HCT116 (cell line): Measurements from ENCODE around the gene GOLGA2. TPM values are rescaled to one million over a fixed set of nuclear protein-coding genes. Genes with fewer than 3 reads are reported as not detected.

ENCODE experiments used
- ATAC-seq: fragments of 200-7000 bp; cut with Tn5 transposase; 2 replicates; pipeline ENCODE4 v1.9.1; 2020; ENCODE audit warnings: mild to moderate bottlenecking, moderate library complexity
- BruUV-seq: library from RNA; stranded (reverse); fragments of 400-500 nt; replicated peaks from 2 replicates; lab custom pipeline; 2021; lab: Mats Ljungman, UMichigan
- CTCF ChIA-PET: fragments of 300-600 bp; sonication (Branson Sonifier 250); formaldehyde crosslinking; loops from one replicate; lab custom pipeline; 2021; ENCODE audit warnings: antibody characterized with exemption; lab: Charles Lee
- POLR2A ChIA-PET: fragments of 300-600, 350-600 bp; sonication (Branson Sonifier 250); formaldehyde crosslinking; loops from one replicate; lab custom pipeline; 2021; ENCODE audit warnings: antibody characterized with exemption; lab: Charles Lee
- RAD21 ChIA-PET, 2 experiments: fragments of 300-600 bp; sonication (Branson Sonifier 250); formaldehyde crosslinking; loops; one replicate each; lab custom pipeline; 2023; ENCODE audit warnings: low total read pairs in 2 of 2; ENCODE audit not compliant: uncharacterized antibody in 2 of 2, unreplicated experiment in 2 of 2, low non-redundant PET in 1 of 2; lab: Charles Lee
- DNase-seq: peaks from one replicate; pipeline ENCODE4 v3.0.0-alpha.2; 2010; ENCODE audit warnings: low read depth, low spot score
- H2AFZ ChIP-seq: fragments of 200-600 bp; shearing (Covaris generic), sonication (generic); 2 replicates; pipeline ENCODE4 v1.6.1; 2017; ENCODE audit warnings: low read depth, mixed run types, mixed read lengths, antibody characterized with exemption, low read length; ENCODE audit not compliant: poor library complexity, severe bottlenecking
- H3K27ac ChIP-seq: 2 replicates; pipeline ENCODE4 v1.5.1; 2012; ENCODE audit warnings: low read depth, low read length
- H3K27me3 ChIP-seq: fragments of 200-600 bp; sonication (generic); 2 replicates; pipeline ENCODE4 v1.6.1; 2016; ENCODE audit warnings: mixed run types, low read length, mixed read lengths; ENCODE audit not compliant: insufficient read depth
- H3K36me3 ChIP-seq, 2 experiments: fragments of 200-500 bp in 1 of 2; fragments of 200-600 bp in 1 of 2; sonication (Bioruptor generic) in 1 of 2; sonication (generic) in 1 of 2; 2 replicates each; pipeline versions ENCODE4 v1.5.1 to v1.6.1; 2014 to 2016; ENCODE audit warnings: low read length in 2 of 2, inconsistent platforms in 1 of 2, mixed read lengths in 1 of 2, mixed run types in 1 of 2; ENCODE audit not compliant: insufficient read depth in 2 of 2, control insufficient read depth in 1 of 2
- H3K4me1 ChIP-seq, 2 experiments: fragments of 200-600 bp in 1 of 2; sonication (generic) in 1 of 2; 2 replicates each; pipeline versions ENCODE4 v1.5.1 to v1.6.1; 2012 to 2017; ENCODE audit warnings: low read length in 2 of 2, inconsistent platforms in 1 of 2, mild to moderate bottlenecking in 1 of 2, mixed read lengths in 1 of 2, mixed run types in 1 of 2, moderate library complexity in 1 of 2; ENCODE audit not compliant: insufficient read depth in 2 of 2, control insufficient read depth in 1 of 2
- H3K4me2 ChIP-seq: fragments of 200-600 bp; sonication (generic); 2 replicates; pipeline ENCODE4 v1.6.1; 2017; ENCODE audit warnings: mixed run types, low read length, mixed read lengths
- H3K4me3 ChIP-seq, 2 experiments: fragments of 200-600 bp in 1 of 2; sonication (generic) in 1 of 2; replicated peaks in 1 of 2; 2 replicates each; pipeline ENCODE4 v1.5.1; 2011 to 2016; ENCODE audit warnings: low read length in 2 of 2, control low read depth in 1 of 2, low read depth in 1 of 2, mild to moderate bottlenecking in 1 of 2, mixed read lengths in 1 of 2, mixed run types in 1 of 2
- H3K79me2 ChIP-seq: fragments of 200-600 bp; sonication (generic); 2 replicates; pipeline ENCODE4 v1.6.1; 2017; ENCODE audit warnings: mild to moderate bottlenecking, mixed run types, low read length, moderate library complexity, mixed read lengths; ENCODE audit not compliant: insufficient read depth
- H3K9ac ChIP-seq: fragments of 200-600 bp; sonication (generic); 2 replicates; pipeline ENCODE4 v1.6.1; 2016; ENCODE audit warnings: low read length, mixed read lengths
- H3K9me2 ChIP-seq: fragments of 200-600 bp; sonication (generic), shearing (Covaris generic); 2 replicates; pipeline ENCODE4 v1.6.1; 2017; ENCODE audit warnings: mixed run types, mild to moderate bottlenecking, moderate library complexity; ENCODE audit not compliant: insufficient read depth
- H3K9me3 ChIP-seq, 2 experiments: fragments of 200-500 bp in 1 of 2; fragments of 200-600 bp in 1 of 2; sonication (Bioruptor generic) in 1 of 2; sonication (generic) in 1 of 2; 2 replicates each; pipeline ENCODE4 v1.6.1; 2014 to 2017; ENCODE audit warnings: low read length in 2 of 2, mixed read lengths in 2 of 2, inconsistent platforms in 1 of 2, low read depth in 1 of 2, mild to moderate bottlenecking in 1 of 2, mixed run types in 1 of 2, moderate library complexity in 1 of 2; ENCODE audit not compliant: control insufficient read depth in 1 of 2, insufficient read depth in 1 of 2
- H4K20me1 ChIP-seq: fragments of 200-600 bp; sonication (generic), shearing (Covaris generic); 2 replicates; pipeline ENCODE4 v1.6.1; 2017; ENCODE audit warnings: mixed run types, mild to moderate bottlenecking, moderate library complexity; ENCODE audit not compliant: insufficient read depth
- CEBPB ChIP-seq: IDR thresholded peaks from 2 replicates; pipeline ENCODE4 v1.6.1; 2012; ENCODE audit warnings: low read depth
- SP1 ChIP-seq: IDR thresholded peaks from 2 replicates; pipeline ENCODE4 v1.6.1; 2012; ENCODE audit warnings: low read depth
- TCF7L2 ChIP-seq: IDR thresholded peaks from 2 replicates; pipeline ENCODE4 v1.7.0; 2011; ENCODE audit warnings: borderline replicate concordance, inconsistent platforms; ENCODE audit not compliant: insufficient read depth, insufficient read length; ENCODE audit errors: extremely low read depth
- intact Hi-C: fragments of 100-400 bp; cut with micrococcal nuclease; formaldehyde crosslinking; loops from 2 replicates; pipeline ENCODE4 v1.10.0; 2022
- total RNA-seq: library from RNA; stranded (reverse); gene quantifications from one replicate; pipeline ENCODE4 v1.2.1, GENCODE V29; 2021; ENCODE audit not compliant: unreplicated experiment
- TF ChIP-seq, protein P1 (sequence below), 3 experiments: fragments of 200-600 bp in 1 of 3; sonication (generic) in 1 of 3; IDR thresholded peaks in 2 of 3; conservative IDR thresholded peaks in 1 of 3; 2 replicates each; pipeline ENCODE4 v1.5.1; 2012 to 2017; ENCODE audit warnings: low read depth in 2 of 3, low read length in 2 of 3, antibody characterized with exemption in 1 of 3, borderline replicate concordance in 1 of 3, control low read depth in 1 of 3, mild to moderate bottlenecking in 1 of 3, mixed read lengths in 1 of 3, mixed run types in 1 of 3, moderate library complexity in 1 of 3; ENCODE audit not compliant: insufficient read depth in 1 of 3
- TF ChIP-seq, protein P2 (sequence below): IDR thresholded peaks from 2 replicates; pipeline ENCODE4 v1.6.1; 2012; ENCODE audit warnings: low read depth

Gene GOLGA2
- total RNA-seq, 1 experiment from 2014 or later = 67.0 TPM

DNA sequence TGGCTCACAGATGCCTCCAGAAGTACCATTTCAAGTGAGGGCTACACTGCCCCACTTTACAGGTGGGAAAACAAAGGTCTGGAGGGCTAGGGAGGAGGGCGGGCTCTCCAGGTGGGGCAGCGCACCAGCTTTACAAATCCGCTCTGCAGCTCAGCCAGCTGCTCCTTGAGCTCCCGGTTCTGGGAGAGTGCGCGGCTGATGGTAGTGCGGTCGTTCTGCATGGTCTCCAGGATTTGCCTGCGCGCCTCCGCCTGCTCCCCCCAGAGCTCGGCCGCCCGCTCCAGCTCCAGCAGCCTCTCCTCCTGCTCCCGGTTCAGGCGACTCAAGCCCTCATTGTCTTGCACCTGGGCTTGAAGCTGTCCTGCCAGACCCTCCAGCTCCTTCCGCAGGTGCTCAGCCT is 15.5 kb downstream of the GOLGA2 start (continued):
- TF ChIP-seq, protein P1, sequence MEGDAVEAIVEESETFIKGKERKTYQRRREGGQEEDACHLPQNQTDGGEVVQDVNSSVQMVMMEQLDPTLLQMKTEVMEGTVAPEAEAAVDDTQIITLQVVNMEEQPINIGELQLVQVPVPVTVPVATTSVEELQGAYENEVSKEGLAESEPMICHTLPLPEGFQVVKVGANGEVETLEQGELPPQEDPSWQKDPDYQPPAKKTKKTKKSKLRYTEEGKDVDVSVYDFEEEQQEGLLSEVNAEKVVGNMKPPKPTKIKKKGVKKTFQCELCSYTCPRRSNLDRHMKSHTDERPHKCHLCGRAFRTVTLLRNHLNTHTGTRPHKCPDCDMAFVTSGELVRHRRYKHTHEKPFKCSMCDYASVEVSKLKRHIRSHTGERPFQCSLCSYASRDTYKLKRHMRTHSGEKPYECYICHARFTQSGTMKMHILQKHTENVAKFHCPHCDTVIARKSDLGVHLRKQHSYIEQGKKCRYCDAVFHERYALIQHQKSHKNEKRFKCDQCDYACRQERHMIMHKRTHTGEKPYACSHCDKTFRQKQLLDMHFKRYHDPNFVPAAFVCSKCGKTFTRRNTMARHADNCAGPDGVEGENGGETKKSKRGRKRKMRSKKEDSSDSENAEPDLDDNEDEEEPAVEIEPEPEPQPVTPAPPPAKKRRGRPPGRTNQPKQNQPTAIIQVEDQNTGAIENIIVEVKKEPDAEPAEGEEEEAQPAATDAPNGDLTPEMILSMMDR (IDR thresholded peaks at IDR 0.05 in 2 of 3, conservative IDR thresholded peaks at IDR 0.05 in 1 of 3; ENCODE audit: borderline replicate concordance in 1 of 3, insufficient read depth in 1 of 3, low read depth in 2 of 3, low read length in 2 of 3) = no peak
- no peak for TF ChIP-seq SP1
- TF ChIP-seq TCF7L2 = no peak
- TF ChIP-seq, all 23 proteins: peak for 0

DNA sequence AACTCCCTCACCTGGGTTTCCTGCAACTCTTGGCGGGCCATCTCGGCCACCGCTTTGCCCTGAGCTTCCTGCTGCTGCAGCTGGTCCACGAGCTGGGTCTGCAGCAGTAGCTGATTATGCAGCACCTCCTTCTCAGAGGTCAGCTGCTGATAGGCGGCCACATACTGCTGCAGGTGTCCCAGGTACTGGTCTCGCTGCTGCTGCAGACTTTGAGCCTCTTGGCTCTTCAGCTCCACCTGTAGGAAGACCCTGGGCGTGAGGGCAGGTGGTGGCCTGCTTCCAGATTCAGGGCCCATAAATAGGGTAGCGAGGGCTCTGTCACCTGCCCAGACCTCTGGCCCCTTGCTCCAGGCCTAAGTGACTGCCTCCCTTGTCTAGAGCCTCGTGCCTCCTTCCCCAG is 16.7 kb downstream of the GOLGA2 start:
- H3K4me3 ChIP-seq = no peak overlapping the region
- no peak overlapping the region for H2AFZ ChIP-seq
- DNase-seq (no peak), ATAC-seq (no peak)
- intact Hi-C loops = no loop called here
- no peak overlapping the region; the same call in 1 of the 2 replicates for H3K27ac ChIP-seq
- TF ChIP-seq, protein P2, sequence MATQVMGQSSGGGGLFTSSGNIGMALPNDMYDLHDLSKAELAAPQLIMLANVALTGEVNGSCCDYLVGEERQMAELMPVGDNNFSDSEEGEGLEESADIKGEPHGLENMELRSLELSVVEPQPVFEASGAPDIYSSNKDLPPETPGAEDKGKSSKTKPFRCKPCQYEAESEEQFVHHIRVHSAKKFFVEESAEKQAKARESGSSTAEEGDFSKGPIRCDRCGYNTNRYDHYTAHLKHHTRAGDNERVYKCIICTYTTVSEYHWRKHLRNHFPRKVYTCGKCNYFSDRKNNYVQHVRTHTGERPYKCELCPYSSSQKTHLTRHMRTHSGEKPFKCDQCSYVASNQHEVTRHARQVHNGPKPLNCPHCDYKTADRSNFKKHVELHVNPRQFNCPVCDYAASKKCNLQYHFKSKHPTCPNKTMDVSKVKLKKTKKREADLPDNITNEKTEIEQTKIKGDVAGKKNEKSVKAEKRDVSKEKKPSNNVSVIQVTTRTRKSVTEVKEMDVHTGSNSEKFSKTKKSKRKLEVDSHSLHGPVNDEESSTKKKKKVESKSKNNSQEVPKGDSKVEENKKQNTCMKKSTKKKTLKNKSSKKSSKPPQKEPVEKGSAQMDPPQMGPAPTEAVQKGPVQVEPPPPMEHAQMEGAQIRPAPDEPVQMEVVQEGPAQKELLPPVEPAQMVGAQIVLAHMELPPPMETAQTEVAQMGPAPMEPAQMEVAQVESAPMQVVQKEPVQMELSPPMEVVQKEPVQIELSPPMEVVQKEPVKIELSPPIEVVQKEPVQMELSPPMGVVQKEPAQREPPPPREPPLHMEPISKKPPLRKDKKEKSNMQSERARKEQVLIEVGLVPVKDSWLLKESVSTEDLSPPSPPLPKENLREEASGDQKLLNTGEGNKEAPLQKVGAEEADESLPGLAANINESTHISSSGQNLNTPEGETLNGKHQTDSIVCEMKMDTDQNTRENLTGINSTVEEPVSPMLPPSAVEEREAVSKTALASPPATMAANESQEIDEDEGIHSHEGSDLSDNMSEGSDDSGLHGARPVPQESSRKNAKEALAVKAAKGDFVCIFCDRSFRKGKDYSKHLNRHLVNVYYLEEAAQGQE = no peak
- TF ChIP-seq, protein P1 (IDR thresholded peaks at IDR 0.05 in 2 of 3, conservative IDR thresholded peaks at IDR 0.05 in 1 of 3; ENCODE audit: borderline replicate concordance in 1 of 3, insufficient read depth in 1 of 3, low read depth in 2 of 3, low read length in 2 of 3) = peak in 2 of 3 experiments; percentile 26 to 35; a peak in 2 of 6 replicates
- no peak for TF ChIP-seq CEBPB
- H3K79me2 ChIP-seq = no peaks in the 10 kb centered on the region
- ChIA-PET CTCF (no interaction called here), POLR2A (interaction anchor here (1.0 kb wide), 1 partner anchor 9 kb away, joined by 3 read pairs; no protein-coding TSS in a partner anchor), RAD21 (no interaction called here)
- no peak overlapping the region for H3K9ac ChIP-seq
- H3K36me3 ChIP-seq = peaks cover 0 to 22% of the 10 kb centered on the region in 2 experiments; a peak in 2 of 4 replicates
- H3K9me3 ChIP-seq = no peaks in the 10 kb centered on the region
- H3K4me2 ChIP-seq = no peak overlapping the region
- H4K20me1 ChIP-seq = no peaks in the 10 kb centered on the region
- no TSS peak for BruUV-seq
- no peaks in the 10 kb centered on the region for H3K9me2 ChIP-seq
- H3K4me1 ChIP-seq = peaks cover 0 to 7% of the 10 kb centered on the region in 2 experiments; a peak in 1 of 4 replicates
- H3K27me3 ChIP-seq = no peaks in the 10 kb centered on the region
